HG02571 (cell line): ENCODE measurements around the gene PPIH.
"Not testable (repeated sequence)": the region's sequence is repeated elsewhere in the genome, so short reads cannot be mapped to it uniquely, and the experiment has no call there.

Experiments
- ATAC-seq: cut with Tn5 transposase; IDR thresholded peaks from one replicate; pipeline ENCODE4 v1.9.1; 2021; ENCODE audit warnings: mild to moderate bottlenecking, moderate library complexity; ENCODE audit not compliant: unreplicated experiment

Gene PPIH

DNA sequence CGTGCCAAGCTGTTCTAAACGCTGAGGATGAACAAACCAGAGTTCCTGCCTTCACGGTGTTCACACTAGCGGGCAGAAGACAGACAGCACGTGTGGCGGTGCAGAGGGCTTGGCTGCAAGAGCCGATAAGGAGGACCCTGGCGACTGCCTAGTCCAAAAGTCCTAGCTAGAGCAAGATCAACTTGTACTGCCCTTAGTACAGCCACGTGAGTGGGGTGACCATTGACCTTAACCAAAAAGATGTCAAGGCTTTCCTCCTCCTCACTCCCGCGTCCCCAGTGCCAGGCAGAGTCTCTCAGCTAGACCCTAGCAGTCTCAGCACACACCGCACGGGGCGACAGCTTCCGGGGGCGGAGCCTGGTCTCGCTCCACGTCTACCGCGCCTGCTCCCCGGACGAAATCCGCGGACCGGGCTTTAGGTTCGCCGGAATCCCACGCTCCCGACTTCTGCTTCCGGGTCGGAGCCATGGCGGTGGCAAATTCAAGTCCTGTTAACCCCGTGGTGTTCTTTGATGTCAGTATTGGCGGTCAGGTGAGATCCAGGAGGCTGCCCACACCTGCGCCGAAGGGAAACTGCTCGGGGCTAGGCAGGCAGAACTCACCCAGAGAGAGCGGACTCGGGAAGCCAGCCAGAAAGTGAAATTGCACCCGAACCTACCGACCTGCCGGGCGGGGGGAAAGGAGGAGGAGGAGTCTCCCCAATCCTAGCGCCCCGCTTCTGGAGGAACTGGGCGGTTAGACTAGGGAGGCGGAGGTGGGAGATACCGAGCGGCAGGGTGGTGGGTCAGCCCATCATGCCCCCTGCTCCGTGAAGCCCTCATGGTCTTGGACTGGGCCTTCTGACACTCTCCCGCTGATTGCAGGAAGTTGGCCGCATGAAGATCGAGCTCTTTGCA is at the start of gene PPIH:
Gene PPIH (plus strand): TSS at position 443 of the 896 bp plus-strand sequence. CDS start 24 bp downstream, at position 467.
- ATAC-seq, result peak; percentile 95

DNA sequence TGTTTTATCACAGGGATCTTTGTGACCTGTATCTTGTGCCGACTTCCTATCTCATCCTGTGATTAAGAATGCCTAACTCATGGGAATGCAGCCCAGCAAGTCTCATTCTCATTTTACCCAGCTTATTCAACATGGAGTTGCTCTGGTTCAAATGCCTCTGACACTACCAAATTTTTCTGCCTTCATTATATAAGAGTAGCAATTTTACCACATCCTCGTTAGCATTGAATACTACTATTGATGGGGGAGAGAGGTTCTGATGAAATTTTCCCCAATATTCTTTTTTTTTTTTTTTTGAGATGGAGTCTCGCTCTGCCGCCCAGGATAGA is 44.5 kb upstream of the PPIH start:
- ATAC-seq, result no peak

DNA sequence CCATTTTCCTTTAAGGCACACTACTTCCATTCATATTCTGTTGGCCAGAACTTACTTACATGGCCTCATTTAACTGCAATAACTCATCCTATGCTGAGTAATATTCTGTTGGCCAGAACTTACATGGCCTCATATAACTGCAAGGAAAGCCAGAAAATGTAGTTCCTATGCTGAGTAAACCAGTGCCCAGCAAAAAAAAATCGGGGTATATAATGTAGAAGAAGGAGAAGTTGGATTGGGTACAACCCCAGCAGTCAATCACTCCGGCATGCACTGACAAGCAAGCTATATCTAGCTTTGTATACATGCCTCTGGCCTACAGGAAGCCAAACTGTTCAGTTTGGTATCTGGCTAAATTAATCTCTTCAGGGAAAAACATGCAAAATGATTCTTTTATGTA is 39.4 kb upstream of the PPIH start:
- ATAC-seq, result no peak

DNA sequence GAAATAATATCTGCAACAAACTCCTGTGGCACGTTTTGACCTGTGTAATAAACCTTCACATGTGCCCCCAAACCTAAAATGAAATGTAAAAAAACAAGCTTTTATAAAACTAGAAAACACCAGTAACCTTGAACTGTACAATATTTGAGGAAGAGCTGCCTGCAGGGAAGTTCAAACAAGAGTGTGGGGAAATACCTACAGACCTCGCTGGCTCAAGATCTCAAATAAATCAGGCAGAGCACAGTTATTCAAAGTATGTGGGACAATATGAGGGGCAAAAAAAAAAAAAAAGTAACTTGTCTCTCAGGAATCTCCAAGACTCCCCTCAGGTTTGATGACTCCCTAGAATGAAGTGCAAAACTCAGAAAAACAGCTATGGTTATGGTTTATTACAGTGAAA is 37.9 kb upstream of the PPIH start:
- no peak for ATAC-seq

DNA sequence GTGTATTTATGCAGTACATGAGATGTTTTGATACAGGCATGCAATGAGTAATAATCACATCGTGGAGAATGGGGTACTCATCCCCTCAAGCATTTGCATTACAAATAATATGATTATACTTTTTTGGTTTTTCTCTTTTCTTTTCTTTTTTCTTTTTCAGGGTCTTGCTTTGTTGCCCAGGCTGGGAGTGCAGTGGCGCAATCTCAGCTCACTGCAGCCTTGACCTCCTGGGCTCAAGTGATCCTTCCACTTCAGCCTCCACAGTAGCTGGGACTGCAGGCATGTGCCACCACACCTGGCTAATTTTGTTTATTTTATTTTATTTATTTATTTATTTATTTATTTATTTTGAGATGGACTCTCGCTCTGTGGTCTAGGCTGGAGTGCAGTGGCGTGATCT is 37.0 kb upstream of the PPIH start:
- ATAC-seq, result not testable (repeated sequence)

DNA sequence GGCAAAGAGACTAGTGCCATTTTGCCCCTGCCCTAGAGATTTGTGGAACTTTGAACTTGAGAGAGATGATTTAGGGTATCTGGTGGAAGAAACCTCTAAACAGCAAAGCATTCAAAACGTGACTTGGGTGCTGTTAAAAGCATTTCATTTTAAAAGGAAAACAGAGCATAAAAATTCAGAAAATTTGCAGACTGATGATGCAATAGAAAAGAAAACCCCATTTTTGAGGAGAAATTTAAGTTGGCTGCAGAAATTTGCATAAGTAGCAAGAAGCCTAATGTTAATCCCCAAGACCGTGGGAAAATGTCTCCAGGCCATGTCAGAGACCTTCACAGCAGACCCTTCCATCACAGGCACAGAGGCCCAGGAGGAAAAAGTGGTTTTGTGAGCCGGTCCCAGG is 31.0 kb upstream of the PPIH start:
- not testable (repeated sequence) for ATAC-seq

DNA sequence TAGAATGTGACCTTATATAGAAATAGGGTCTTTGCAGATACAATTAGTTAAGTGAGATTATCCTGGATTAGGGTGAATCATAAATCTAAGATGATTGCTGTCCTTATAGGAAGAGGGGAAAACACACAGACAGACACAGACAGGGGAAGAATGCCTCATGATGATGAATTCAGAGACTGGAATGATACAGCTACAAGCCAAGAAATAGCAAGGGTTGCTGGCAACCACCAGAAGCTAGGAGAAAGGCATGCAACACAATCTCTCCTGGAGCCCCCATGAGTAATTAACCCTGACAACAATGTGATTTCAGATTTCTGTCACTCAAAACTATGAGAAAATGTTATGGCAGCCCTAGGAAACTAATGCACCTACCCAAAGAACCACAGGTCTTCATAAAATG is 19.1 kb upstream of the PPIH start:
- no peak for ATAC-seq

DNA sequence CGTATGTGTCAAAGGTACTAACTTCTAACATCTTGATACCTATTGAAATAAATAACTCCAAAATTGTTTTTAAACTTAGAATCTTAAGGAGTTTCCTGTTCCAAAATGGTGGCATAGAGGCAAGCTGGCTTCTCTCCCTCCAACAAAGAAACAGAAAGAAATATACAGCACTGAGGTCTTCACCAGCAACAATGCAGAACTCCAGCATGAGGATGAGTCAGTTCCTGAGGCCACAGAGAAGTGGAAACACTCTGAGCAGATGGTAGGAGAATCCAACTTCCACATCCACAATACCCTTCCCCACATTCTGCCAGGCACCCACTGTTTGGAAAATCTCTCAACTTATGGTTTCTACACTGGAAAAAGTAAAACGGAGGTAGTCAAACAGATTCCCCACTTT is 12.2 kb upstream of the PPIH start:
- ATAC-seq, result no peak

DNA sequence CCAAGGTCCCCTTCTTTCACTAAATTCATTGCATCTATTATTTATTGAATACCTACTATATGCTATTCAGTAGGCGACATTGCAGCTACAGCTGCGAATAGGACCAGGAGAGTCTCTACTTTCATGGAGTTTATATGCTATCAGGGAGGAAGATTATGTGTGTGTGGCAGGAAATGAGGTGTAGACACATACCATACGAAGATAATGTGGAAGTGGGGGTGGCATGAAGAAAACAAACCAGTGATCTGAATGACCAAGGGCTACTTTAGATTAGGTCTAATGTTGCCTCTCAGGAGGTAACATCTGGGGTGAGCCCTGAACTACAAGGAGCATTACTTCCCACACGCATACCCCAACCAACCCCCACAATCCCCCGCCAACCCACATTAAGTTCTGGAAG is 1.0 kb upstream of the PPIH start:
- ATAC-seq, result no peak

DNA sequence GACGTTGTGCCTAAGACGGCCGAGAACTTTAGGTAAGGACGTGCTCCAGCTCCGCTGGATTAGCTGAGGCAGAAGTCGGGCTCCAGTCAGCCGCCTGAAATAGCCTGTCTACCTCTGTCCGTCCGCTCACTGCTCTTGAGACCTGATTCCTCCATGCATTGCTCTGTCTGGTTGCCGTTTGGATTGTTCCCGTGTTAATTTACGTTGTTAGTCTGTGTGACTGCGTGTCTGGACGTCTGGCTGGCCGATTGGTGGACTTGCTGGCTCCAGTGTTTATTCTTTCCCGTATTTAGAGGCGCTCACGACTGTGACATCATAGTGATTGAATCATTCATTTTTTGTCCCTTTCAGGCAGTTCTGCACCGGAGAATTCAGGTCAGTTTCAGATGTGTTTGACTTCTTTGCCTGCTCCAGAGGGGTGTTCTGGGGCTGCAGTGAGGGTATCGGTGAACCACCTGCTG is 684 bp downstream of the PPIH start:
- ATAC-seq, result peak; percentile 18

DNA sequence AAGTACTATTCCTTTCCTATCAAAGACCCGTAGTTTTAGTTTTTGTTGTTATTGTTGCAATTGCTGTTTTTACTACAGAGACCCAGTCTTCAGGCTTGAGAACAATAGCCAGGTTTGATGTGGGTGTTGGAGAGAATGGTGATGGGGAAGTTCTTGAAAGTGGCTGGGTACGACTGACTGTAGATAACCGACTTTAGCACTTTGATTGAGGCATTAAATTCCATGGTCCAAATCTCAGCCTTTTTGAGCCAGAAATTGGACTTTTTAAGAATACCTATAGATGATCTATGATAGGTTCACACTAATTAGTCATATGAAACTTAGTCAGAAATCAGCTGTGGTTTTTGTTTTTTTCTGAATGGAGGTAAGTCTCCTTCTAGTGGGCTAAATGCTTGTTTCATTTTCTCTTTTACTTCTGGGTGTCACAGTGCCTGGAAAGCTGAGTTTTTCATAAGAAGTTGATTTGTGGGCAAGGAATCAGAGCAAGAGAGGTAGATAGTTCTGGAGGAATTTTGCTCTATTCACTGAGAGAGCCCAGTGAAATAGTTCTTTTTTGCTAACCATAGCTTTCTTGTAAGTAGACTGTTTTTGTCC is 2.8 kb downstream of the PPIH start:
- no peak for ATAC-seq

DNA sequence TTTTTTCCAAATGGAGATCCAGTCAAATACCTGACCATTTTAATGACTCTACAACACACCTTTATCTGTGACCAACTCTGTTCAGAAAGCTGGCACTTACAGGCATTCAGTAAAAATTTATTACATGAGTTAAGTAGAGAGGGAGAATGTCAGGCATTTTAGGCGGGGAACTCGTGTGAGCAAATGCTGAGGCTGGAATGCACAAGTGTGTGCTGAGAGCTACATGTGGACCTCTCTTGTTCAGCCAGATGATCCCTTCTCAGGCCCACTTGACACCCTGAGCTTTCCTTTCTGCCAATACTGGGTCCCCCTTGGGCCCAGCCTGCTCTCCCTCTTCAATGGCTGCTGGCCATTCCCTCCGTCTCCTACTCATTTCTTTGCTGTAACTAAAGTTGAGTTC is 11.7 kb downstream of the PPIH start:
- no peak for ATAC-seq

DNA sequence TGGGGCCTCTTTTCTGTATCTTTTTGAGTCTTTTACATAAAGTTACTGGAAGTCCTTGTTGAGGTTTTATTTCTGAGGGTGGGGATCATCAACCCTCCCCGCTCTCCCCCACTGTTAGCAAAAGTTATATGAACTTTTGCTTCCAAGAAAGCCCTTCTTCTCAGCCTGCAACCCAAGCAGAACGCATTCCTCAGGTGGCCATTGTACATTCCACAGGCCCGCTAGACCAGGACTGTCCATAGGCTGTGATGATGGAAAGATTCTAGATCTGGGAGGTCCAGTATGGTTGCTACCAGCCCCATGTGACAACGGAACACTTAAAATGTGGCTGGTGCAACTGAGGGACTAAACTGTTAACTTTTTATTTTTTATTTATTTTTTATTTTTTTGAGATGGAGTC is 12.2 kb downstream of the PPIH start:
- no peak for ATAC-seq

DNA sequence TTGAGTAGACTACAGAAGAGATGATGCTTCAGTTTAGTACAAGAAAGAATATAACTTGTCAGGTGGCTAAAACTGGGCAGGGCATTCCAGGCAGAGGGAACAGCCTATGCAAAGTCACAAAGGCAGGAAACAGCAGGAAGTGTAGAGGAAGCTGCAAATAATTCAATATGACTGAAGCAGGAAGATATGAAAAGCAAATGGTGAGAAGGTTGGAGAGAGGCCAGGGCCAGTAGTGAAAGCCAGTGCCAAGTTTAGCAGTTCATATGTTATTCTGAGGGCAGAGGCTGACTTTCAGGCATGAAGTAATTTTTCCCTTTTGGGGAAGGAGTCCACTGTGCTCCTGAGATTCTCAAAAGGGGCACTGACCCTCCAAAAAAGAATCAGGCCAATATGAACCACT is 16.0 kb downstream of the PPIH start:
- ATAC-seq, result no peak

DNA sequence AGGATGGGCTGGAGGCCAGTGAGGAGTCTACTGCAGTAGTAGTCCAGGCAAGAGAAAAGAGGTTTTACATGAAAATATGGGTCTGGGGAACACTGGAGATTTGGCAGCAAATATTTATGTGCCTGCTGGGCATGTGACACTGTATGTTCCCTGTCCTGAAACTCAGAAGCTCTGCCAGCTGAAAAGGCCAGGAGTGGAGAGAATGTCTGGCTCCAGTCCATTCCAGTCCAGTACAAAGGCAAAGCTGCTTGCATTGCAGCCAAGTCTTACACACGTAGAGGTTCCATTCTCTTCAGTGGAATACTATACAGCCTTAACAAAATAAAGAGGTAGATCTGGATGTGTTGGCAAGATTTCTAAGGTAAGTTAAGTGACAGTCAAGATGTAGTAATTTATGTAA is 16.5 kb downstream of the PPIH start:
- no peak for ATAC-seq

DNA sequence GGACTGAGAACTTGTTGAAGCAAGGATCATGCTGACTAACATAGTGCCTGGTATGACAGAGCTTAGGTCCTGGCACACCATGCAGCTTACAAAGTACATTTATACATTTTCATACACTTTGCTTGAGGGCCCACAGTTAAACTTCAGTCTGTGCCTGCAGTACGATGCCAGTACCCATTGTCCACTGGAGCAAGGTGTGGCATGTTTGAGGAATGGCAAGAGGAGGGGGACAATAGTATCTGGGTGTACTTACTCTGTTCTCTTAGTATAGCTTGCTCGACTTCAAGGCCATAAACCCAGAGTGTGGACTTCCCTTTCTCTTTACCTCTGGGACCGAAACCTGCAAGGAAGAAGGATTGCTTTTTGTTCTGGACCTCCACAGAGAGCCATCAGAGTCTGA is 17.2 kb downstream of the PPIH start:
- ATAC-seq, result no peak

DNA sequence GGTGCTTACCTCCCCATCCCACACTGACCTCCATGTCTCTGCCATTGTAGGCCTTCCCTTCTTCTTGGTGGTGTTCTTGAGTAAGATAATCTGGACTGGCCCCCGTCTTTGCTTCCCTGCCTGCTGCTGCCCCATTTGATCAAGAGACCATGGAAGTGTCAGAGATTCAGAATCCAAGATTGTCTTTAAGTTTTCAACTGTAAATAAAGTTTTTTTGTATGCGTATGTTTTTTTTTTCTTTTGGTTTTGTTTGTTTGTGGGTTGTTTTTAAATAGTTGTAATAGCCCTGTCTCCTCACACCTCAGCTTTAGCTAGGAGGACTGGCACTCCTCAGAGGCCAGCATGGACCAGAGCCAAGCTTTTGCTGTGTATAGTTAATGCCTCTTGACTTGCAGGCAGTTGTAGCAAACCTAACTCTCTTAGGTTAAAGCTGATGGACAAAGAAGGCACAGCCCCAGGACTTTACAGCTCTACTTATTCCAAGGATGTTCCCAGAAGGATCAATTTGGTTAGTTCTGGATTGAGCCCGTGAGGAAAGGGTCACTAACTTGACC is 18.4 kb downstream of the PPIH start:
- ATAC-seq, result no peak

DNA sequence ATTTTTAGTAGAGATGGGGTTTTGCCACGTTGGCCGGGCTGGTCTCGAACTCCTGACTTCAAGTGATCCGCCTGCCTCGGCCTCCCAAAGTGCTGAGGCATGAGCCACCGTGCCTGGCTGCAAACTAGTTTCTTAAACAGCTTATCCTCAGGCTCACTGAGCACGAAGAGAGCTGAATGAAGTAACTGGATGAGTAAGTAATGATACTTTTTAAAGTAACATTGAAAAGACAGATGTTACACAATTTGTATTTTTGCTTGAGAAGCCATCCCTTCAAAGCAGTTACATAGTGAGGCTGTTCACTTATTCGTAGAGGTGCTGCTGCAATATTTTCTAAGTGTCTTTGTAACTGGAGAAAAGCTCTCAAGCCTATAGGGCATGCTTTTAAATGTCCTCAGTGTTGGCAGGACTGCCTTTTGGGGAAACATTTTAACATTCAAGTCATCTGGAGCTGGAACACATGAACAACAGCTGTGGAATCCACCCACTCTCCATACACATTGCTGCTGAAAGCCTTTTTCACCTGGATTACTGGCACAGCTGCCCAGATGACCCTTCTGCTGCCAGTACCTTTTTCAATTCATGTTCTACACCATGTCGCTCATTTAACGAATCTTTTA is 21.3 kb downstream of the PPIH start:
- ATAC-seq, result no peak

DNA sequence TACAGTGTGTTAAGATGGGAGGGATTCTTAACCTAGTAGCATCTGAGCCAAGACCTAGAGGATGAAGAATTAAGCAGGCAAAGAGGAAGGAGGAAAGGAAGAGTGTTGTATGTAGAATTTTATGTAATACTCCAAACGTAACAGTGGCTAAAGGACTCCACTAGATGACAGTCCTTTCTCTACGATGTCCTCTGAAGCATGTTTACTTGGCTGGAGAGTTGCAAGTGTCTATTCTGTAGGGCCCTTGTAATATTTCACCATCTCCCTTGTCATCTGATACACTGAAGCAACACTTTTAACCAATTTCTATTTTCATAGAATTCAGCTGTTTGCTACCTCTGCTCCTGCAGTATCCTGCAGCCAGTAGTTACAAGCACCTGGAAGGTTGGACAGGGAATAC is 21.8 kb downstream of the PPIH start:
- ATAC-seq, result no peak

DNA sequence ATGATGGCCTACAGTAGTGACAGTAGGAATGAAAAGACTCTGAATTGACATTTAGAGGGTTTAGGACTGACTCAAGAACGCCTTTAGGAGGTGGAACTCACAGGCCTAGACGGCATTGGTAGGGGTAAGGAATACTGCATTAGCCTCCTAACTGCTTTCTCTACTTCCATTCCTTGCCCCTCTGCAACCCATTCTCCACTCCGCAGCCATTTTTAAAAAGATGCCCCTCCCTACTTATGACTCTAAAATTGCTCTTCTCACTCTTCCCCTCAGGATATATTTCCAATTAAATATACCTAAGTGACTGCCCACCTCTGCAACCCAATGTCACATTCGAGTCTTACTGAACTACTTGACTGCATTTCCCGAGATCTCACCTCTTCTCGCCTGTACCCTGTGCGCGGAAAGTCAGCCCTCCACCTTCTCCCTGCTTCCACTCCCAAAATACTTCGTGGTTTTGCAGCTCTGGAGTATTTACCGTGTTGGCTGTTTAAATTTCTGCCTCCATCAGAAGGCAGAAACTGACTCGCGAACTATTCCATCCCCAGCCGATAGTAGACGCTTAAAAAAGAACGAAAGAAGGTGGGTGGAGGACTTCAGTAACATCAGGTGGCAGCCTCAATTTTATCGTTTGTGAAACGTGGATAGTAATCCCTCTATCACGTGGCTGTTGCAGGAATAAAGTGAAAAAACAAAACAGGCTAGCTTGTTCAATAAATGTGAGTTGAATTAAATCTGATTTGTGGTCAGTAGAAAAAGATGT is 22.9 kb downstream of the PPIH start:
- ATAC-seq, result no peak
